ENCODE data around the gene ANKRD10.

ANKRD10 gene

DNA sequence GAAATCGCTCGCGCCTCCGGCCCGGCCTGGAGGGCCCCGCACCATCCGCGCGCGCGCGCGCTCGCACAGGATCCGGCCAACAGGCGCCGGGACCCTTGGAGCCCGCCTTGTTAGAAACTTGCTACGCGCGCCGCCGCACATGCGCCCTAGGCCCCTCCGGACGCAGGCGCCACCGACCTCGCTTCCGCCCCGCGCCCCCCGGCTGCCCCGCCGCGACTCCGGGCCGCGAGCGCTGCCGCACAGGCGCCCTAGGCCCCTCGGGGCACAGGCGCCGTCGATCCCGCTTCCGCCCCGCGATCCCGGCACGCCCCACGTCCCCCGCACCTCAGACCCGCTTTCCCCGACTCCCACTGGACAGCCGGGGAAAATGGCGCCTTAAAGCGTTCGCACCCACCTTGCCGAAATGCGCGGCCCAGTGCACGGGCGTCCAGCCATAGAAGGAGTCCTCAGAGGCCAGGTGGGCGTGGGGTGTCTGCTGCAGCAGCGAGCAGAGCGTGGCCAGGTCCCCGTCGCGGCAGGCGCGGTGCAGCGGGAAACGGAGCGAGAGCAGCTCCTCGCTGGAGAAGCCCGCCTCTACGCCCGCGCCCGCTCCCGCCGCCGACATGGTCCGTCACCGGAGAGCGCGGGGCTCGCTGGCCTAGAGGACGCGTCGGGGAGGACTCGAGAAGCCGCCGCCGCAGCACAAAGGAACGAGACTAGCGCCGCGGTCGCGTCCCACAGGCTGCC lies 375 bp downstream of the ANKRD10 start:
- DNase-seq = peak; percentile 81

DNA sequence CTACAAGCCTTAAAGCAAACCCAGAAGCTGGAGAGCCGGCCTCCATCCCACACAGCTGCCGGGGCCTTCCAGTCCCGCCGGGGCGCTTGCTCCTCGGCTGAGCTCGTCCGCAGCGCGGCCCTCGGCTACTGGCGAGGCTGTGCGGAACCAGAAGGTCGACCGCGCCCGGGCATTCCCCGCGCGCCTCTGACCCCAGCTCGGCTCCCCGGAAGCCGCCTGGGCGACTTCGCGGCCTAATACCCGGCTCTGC lies 863 bp downstream of the ANKRD10 start:
- no peak for DNase-seq

DNA sequence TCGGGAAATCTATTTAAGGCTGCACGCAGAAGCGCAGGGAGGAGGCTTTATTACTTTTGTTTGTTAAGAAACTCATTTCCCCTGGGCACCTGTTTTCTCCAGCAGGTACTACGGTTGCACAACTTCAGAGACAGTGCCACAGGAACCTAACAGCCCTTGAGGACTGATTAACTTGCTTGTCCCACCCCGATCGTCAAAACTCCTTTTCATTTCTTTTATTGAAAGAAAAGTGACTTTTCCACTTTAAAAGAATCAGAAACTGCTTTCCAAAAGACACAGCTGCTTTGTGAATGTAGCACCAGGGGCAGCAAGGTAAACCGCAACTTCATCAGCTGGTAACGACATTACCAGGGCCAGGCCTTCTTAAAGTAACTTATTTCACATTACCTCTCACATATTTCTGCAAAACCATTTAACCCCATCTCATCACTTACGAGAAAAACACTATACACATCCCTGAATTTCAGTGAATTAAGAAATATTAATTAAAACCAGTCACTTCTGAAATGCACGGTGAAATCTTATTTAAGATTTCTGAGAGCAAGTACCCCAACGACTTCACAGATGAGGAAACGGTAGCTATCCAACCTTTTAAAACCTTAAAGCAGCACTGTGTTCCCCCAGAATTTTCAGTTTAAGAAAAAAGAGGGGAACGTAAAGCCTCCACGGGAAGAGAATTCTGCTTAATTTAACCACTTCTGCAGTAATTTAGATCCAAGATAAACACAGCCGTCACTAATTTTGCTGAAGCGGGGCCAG lies 1.4 kb downstream of the ANKRD10 start:
- no peak for DNase-seq

DNA sequence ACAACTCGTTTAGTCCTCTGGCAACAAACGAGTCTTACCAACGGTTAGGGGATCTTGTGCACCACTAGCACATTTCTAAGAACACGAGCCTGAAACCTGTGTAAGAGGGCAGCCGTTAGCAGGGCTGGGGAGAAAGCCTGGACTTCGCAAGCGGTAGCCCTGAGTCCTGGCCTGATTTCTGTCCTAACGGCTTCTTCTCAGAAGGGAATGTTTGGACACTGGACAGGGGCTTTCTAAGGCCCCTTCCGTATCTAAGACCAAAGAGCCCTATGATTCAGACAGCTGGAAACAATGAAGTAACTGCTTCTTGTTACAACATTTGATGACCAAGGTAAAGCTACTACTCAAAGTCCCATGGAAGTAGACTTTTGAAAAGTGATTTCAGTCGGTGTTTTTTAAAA lies 2.2 kb downstream of the ANKRD10 start:
- DNase-seq = peak; percentile 29

DNA sequence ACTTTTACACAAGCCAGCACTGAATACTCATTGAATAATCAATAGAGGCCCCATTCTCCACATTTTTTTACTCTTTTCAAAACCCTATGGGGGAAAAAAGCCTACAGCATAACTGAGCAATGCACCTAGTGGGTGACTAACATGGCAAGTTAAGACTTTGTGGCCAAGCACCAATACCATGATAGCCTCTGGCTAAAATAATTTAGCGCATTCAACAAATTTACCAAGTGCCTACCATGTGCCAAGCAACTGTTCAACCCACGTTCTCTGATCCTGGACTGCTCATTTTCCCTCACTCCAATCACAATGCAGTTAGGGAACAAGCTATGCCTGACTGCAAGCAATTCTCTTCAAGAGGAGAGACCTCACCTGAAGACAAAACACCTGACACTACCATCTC lies 3.0 kb downstream of the ANKRD10 start:
- no peak for DNase-seq

DNA sequence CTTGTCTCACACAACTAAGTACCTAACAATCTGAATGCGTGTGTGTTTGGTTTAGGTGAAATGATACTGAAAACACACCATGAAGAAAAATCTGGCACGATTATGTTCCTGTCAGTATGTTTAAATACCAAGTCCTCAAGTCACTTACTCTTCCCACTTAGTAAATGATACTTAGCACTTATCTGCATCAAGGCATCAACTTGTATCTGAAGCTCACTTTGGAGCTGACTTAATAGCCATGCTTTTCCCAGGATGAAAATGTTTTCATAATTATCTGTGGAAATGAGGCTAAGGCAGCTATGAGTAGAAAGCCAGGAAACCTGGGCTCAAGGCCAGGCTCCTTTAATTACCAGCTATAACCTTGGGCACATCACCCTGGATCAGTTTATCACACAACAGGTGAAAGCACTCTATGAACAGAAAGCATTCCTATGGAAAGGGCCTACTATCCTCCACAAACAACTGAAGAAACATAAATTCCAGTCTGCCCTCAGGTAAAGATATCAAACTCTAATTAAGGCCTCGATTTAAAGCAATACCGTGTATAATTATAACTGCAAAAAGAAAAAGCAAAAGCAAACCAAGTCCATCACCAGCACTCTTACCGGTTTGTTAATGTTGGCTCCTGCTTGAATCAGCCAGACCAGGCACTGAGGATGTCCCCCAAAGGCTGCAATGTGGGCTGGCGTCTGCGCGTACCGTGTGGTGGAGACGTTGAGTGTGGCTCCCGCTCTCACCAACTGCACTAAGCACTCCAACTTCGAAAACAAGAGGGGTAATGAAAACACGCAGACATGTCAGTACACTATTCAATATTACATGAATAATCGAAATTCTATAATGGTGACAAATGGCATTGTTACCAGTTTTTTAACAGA lies 4.6 kb downstream of the ANKRD10 start:
- DNase-seq = no peak

DNA sequence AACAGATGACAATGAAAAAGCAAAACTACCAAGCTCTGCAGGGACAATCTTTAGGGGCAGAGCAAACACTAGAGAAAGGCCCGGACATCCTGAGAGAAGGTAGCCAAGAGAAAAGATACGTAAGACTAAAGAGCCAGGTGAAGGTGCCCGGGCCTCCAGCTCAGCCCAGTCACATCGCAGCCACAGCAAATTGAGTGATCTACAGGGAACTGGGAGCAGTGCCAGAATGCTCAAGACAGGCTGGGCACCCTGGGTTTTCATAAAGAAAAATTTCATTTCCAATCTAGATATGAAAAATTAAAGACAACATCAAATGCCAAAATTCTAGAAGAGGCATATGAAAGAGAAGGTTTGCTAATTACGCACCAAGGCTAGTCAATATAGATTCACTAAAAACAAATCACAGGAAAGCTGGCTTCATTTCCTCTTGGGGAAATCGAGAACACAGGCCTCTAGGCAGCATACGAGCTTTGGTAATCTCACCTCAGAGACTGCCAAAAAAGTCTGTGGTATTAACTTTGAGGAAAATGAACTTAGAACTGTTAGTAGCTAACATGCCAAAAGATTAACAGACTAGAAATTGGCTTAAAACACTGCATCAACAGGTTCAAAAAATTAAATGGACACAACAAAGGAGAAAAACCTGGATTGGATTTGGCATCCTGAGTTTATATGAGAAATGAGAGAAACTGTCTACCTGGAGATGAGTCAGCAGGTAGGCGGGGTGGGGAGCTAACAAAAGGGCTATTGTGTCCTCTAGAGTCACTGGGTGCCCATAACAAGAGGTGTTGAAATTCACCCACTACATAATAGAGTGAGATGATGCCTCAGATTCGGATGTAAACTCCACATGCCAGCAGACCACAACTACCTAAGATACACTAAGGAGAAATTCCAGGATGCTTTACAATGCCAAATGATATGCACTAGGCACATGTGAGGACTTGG lies 6.6 kb downstream of the ANKRD10 start:
- DNase-seq = no peak

DNA sequence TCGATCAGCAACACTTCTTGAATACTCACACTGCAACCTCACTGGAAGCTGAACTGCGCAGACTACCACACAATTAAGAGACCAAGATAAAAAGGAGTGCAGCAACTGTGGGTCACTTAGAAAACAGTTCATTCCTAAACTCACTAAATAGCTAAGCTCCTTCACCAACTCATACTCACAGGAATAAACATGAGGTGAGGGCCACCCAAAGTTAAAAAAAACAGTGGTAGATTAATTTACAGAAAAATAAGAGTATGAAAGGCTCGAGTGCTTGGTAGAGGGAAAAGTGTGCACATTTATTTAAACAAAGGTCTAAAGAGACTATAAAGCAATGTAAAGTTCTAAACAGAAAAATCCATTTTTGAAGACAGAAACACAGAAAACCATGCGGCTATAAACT lies 7.6 kb downstream of the ANKRD10 start:
- DNase-seq = no peak

DNA sequence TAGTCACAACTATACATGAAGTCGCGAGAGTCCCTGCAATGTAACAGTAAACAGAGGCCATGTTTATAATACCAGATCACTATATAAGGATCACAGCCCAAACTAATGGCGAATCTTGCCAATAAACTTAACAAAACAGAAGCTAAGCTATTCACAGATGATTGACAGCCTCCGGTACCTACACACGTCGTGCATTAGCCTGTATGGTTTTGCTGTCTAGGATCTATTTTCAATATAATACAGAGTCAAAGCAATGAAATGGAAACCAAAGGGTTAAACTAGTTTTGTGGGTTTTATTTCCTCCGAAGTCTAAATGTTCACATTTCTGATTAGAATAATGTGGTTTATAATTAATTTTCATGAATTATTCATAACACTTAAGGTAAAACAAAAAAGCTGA lies 10.1 kb downstream of the ANKRD10 start:
- DNase-seq = no peak

DNA sequence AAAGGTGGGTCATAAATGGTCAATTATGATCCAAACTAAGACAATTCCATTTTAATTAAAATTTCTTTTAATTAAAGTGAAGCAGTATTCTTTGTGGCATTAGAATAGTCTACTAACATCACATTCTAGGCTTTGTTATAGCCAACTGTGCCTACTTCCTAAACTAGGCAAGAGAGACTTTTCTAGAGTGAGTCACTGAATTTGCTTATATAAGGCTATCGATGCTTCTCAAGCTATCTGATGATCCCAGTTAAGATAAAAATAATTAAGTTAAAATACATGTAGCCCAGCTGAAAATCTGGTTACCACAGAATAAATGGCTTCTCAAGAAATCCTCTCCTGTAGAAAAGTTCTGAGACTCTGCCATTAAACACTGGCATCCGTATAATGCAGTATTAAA lies 12.5 kb downstream of the ANKRD10 start:
- no peak for DNase-seq

DNA sequence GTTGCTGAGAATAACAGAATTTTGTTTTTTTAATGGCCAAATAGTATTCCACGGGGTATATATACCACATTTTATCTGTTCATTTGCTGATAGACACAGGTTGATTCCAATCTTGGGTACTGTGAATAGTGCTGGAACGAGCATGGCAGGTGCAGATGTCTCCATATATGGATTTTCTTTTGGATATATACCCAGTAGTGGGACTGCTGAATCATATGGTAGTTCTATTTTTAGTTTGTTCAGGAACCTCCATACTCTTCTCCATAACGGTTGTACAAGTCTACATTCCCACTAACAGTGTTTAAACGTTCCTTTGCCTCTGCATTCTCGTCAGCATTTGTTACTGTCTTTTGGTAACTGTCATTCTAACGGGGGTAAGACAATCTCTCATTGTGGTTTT lies 17.3 kb downstream of the ANKRD10 start:
- DNase-seq = no peak

DNA sequence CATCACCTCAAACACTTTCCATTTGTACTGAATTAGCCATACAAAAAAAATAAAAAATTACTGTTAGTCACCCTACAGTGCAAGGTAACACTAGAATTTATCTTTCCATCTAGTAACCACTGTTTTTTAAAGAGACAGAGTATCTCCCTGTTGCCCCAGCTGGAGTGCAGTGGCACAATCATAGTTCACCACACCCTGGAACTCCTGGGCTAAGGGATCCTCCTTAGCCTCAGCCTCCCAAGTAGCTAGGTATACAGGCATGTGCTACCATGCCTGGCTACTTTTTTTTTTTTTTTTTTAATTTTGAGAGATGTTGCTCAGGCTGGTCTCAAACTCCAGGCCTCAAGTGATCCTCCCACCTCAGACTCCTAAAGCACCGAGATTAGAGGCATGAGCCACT lies 17.9 kb downstream of the ANKRD10 start:
- no peak for DNase-seq

DNA sequence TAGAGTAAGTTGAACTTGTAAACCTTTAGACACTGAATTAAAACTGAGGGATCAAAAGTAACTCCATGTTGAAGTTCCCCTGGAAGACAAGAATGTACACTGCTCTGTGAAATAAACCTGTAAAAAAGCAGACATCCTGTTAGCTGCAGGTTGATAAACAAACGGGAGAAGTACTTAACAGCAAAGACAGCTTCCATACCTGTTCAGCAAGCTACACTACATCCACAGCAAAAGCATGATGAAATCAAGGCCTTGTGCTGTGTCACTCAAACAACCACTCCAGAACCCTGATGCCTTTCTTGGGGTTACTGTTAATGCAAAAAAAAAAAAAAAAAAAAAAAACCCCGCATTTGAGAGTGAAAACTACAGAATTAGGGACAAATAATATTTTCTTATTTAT lies 20.8 kb downstream of the ANKRD10 start:
- DNase-seq = no peak

DNA sequence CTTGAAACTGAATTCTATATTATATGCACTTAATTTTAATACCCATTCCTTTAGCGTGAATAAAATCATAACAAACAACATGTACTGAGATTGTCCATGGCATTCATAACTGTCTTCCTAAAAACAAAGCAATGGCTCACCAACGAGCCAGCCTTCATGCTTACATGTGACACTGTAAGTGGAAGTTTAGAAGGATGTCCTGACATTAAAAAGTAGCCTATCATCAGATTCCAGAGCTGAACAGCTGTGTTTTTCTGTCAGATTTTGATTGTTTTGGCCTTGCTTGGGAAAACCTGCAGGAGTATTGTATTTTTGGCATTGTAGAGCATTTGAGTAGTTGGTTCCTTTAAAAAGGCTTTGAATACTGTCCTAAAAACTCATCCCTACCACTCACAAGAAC lies 21.3 kb downstream of the ANKRD10 start:
- DNase-seq = no peak

DNA sequence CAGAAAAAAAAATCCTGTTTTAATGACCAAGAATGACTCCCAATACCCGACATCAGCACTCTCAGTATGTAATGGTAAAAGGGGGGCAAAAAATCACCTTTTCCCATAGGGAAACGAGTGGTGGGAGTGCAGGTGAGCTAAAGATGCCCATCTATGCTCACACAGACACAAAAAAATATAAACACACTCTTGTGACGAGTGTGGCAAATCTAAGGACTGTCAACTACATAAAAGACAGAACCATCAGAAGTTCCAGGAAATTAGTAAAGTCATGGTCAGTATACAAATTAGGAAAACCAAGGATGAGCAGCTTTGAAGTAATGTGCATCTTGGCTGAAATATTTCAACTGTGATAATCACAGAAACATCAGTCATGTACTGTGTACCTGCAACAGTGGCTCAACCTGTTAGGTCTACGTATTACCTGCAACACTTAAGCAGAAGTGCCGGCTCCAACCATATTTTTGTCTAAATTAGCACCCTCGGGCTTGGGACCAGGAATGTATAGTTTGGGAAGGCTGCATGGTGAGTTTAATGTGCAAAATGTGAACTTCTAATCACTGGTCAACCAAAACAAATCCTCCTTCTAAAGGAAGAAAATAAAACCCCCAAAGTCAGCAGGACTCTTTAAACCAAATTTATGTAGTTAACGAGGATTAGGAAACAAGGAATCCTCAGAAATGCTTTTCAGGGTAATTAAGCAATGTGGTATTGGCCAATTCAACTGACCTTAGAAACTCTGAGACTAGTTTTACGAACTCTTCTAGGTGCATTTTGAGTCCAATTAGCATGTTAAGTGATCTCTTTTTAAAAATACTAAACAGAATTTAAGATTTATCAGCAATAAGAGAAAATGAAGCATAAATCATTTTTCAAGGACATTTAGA lies 24.3 kb downstream of the ANKRD10 start:
- no peak for DNase-seq

DNA sequence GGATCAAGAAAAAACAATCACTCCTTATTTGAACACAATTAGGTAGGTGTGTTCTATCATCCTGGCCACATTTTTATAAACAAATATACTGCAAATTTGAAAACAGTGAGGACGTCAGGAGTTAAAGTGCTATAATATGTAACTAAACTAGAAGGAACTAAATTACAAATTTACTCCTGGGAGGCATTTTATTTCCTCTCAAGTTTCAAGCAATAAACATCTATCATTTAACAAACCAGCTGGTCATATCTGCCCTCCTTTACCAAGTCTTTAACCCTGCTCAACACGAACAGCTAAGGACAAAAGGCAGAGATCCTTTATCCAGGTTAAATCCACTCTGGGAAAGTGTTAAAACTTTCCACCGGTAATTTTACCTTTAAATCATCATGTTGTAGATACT lies 26.5 kb downstream of the ANKRD10 start:
- DNase-seq = no peak

DNA sequence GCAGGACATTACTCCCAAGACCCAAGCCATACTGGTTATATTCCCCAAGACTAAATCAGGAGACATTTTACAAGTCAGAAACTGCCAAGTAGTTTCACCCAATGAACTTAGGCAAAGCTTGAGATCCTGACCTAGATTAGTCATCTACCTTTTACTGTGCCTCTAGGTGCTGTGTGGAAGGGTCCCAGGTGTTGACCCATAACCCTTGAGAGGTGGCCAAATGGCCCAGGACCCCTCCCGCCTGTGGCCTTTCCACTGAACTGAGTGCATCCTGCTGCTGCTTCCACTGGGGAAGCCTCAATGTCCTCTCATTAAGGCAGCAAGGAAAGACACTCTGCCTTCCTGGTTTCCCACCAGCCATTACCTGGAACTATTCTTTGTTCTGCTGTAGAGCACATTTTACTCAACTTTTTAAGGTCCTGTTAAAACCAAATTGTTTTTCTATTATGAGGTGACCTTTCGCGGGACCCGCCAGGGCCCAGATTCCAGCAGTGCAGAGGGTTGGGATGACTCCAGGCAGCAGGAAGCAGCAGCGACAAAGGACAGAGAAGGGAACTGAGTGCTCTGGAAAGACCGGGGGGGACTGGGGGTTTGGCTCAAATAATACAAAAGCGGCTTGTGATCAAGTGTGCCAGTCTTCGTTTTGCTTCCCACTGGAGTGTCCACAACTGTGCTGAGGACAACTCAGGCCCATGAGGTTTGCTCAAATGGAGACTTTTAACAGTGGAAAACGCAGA lies 27.1 kb downstream of the ANKRD10 start:
- DNase-seq = no peak

DNA sequence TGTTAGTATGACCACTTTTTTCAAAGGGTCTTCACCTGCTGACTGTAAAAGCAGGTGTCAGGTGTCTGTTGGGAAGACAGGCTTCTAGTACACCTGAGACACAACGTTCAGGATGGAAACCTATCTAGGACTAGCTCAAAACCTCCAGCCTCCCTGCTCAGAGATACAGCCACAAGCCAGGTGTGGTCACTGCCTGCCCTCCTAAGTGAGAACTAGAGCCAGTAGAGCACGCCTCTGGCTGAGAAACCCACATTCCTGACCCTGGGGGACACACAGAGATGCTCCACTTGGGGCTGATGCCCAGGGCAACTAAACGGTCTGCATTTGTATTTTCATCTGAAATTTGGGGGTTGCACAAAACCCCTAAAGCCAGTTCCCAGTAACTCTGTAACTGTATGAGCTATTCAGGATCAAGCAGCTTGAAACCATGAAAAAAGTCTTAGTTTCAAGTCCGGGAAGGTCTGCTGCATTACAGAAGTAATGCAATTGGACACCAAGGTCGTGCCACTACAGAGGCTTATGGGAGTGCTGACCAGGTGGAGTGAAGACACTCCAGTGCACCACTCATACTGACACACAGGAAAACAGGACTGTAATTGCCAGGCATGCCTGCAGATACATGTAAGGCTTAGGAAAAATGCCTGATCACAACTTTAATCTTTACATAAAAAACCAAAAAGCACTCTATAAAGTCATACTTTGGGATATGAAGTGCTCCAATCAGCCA lies 27.8 kb downstream of the ANKRD10 start:
- no peak for DNase-seq

DNA sequence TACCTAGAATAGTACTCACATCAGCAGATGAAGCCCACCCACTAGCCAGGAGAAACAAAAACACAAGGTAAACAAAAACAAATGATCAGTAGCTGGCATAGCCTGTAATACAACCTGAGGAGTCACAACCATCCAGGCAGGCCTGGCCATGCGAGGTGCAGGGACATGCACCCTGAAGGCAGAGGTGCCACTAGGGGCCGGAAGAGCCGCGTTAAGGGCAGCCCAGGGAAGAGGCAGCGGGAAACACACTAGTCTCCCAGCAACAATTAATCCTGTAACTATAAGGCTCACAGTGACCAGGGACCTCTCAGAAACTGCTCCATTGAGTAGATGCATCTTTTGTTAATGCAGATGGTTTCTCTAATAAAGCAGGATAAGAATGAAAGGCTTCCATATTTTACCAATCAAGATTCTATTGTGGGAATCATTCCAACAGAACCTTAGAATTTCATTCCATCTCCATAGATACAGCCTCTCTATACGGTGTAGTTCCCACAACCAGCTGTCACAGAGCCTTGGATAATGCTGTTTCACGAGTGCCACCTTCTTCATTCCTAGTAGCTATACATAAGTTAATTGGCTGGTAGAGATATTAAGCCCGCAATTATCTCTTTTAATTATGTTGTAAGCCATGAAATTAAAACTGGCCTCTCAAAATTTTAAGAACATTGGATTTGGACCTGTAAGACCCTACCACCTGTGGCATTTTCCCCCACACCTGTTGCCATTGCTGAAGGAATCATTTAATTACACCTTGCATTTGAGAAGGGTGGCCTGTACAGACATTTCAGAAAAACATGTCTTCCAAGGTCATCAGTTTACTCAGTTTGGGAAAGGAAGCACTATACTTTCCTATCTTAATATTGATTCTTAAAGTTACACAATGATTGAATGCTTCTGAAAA lies 28.7 kb downstream of the ANKRD10 start:
- DNase-seq = no peak

All from fibroblast of skin of right biceps (primary cell).